HFF-Myc (cell line): ENCODE measurements around the gene ERVH48-1.
"Not testable (repeated sequence)": the region's sequence is repeated elsewhere in the genome, so short reads cannot be mapped to it uniquely, and the experiment has no call there.

Experiments
- DNase-seq: peaks from one replicate; pipeline ENCODE4 v3.0.0-alpha.2; 2011; ENCODE audit warnings: low read depth; ENCODE audit errors: extremely low read depth
- H3K4me3 ChIP-seq: replicated peaks from 2 replicates; pipeline ENCODE4 v1.5.1; 2011; ENCODE audit warnings: low read depth, mild to moderate bottlenecking, control low read depth, low read length
- TF ChIP-seq, protein P1 (sequence below): IDR thresholded peaks from 2 replicates; pipeline ENCODE4 v1.5.1; 2012; ENCODE audit warnings: mild to moderate bottlenecking, low read depth, low read length, control low read depth; ENCODE audit errors: missing control alignments

The ERVH48-1 gene

DNA sequence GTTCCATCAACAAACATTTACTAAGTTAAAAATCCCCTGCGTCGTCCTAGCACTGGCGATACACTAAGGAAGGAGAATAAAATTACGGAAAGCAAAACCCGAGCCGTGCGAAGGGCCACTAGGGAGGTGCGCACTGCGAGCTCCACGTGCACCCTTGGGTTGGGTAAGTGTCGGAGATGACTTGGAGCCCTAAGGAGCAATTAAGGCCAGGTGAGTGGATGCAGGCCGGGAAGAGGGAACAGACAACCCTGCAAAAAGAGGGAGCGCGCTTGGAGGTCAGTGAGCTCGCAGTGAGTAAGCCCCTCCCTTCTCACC, 46.8 kb downstream of the ERVH48-1 start:
- no peak for DNase-seq
- TF ChIP-seq, protein P1, sequence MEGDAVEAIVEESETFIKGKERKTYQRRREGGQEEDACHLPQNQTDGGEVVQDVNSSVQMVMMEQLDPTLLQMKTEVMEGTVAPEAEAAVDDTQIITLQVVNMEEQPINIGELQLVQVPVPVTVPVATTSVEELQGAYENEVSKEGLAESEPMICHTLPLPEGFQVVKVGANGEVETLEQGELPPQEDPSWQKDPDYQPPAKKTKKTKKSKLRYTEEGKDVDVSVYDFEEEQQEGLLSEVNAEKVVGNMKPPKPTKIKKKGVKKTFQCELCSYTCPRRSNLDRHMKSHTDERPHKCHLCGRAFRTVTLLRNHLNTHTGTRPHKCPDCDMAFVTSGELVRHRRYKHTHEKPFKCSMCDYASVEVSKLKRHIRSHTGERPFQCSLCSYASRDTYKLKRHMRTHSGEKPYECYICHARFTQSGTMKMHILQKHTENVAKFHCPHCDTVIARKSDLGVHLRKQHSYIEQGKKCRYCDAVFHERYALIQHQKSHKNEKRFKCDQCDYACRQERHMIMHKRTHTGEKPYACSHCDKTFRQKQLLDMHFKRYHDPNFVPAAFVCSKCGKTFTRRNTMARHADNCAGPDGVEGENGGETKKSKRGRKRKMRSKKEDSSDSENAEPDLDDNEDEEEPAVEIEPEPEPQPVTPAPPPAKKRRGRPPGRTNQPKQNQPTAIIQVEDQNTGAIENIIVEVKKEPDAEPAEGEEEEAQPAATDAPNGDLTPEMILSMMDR = no peak
- H3K4me3 ChIP-seq = peak overlapping the region; percentile 88

DNA sequence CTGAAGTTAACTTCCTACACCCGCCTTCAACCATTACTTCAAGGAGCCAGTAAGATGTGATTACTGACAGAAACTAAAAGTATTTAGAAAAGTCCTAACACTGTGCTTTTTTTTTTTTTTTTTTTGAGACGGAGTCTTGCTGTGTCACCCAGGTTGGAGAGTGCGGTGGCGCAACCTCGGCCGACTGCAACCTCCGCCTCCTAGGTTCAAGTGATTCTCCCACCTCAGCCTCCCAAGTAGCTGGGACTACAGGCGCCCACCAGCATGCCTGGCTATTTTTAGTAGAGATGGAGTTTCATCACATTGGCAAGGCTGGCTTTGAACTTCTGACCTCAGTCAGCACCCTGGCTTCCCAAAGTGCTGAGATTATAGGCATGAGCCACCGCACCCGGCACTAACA, 49.6 kb downstream of the ERVH48-1 start:
- H3K4me3 ChIP-seq, DNase-seq: not testable (repeated sequence)

DNA sequence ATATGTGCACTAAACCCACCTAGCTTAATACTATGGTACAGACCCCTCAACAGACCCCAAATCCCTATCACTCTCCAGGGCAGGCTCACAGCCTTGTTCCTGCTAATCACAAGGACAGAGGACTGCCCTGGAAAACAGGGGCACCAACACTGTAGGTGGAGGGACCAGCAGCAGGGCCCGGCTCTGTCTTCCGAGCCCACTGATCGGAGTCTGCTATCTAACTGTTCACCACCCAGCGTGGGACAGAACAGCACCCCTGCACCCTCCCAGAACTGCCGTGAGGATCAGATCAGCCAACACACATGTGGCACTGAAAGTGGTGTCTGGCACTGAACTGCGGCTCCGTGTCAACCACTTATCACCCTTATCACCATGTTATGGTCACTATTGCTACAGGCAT, 52.3 kb downstream of the ERVH48-1 start:
- TF ChIP-seq, protein P1 = no peak
- no peak for DNase-seq
- no peak overlapping the region for H3K4me3 ChIP-seq

DNA sequence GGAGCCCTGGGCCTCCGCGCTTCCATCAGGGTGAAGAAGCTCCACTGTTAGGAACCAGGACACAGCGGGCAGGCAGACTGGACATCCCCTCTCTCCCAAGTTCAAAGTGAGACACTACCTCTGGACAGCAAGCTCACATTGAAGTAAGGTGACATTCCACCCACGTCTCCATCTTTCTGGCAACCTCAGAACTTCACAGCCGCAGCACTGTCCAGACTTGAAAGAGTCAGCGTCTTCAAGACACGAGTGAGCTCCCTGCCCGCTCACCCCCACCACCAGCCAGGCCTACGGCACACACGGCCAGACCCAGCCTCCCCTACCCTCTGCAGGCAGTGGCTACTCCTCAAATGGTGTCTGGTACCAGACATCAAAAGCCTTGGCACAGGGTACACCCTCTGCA, 57.2 kb downstream of the ERVH48-1 start:
- TF ChIP-seq, protein P1 = no peak
- DNase-seq = no peak
- no peak overlapping the region for H3K4me3 ChIP-seq
